HG02852 (cell line): ENCODE measurements around the gene SKP2.
"Not testable (repeated sequence)": the region's sequence is repeated elsewhere in the genome, so short reads cannot be mapped to it uniquely, and the experiment has no call there.

Experiments
- ATAC-seq: cut with Tn5 transposase; IDR thresholded peaks from one replicate; pipeline ENCODE4 v1.9.1; 2021; ENCODE audit warnings: mild to moderate bottlenecking, moderate library complexity; ENCODE audit not compliant: unreplicated experiment

The SKP2 gene

DNA sequence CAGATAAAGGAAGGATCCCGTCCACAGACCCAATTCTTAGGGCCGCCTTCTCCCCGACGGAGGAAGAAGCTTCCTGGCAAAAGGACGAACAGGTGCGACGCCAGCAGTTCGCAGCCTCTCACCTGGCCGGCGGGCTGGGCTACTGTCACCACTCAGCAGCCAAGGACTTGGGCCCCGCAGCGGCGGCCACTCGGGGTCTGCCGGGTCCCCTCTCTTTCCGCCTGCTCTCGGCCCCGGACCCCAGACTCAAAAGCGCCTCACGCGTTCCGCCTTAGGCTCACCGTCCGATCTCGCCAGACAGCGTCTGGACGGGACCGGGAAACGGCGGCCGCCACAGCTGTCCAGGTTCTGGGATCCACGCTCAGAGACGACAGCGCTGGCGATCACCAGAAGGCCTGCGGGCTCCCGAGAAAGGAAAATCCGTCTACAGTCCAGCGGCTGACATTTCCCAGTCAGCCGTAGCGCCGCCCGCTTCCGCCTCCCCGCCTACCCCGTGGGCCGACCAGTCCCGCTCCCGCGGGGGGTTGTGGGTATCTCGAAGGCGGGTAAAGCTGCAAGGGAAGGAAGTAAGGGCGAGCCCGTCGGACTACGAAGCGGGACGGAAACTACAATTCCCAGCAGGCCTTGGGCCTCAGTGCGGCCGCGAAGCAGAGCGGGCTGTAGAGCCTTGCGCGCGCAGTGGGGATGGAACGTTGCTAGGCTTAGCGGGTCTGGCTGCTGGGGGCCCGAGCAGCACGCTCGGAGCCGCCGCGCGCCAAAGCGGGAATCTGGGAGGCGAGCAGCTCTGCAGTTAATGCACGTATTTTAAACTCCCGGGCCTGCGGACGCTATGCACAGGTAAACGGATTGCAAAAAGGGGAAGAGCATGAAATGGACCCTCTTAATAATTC lies at the start of gene SKP2, which contains the start of gene LMBRD2:
Gene SKP2 (plus strand): TSS at position 678 of the 890 bp plus-strand sequence. CDS start 152 bp downstream, at position 830.
Gene LMBRD2 (minus strand): TSS at position 454 of the 890 bp plus-strand sequence. CDS start 8,538 bp downstream, outside the sequence.
- ATAC-seq: peak; percentile 98

- no peak for ATAC-seq
These were observed 46.1 kb upstream of the SKP2 start for GRCh38 chr5:36105819-36106218.

GRCh38 chr5:36108758-36109460 lies 43.0 kb upstream of the SKP2 start:
- ATAC-seq: no peak

DNA sequence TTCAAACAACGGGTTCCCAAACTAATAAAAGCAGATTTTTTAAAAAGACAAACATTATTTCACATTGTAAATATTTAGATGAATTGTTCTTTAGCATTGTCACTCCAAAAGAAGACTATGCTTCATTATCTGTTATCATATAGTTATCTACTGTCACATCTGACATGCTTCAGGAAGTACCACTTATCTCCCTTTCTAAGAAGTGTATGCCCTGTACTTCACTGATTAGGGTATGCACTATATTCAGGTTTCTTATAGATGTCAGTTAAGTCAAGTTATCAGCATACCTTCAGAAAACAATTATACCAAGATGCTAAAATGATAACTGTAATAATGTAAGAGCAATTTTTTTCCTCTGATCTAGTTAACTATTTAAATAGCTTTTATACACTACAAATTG lies 40.7 kb upstream of the SKP2 start:
- no peak for ATAC-seq

DNA sequence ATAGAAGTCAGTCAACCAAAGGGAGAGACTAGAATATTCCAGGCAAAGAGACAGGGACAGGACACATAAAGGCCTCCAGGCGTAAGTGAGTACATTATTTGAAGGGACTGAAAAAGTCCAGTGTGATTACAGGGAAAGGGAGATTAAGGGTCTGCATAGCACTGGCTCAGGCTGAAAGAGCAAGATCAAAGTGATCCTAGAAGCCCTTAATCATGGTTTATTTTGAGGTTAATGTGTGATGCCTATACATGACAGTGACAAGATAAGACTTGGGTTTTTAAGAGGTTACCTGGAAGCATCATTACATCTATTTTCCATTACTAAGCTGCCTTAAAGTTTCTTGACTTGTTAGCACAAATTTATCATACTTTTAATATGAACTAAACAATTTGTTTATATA lies 26.0 kb upstream of the SKP2 start:
- ATAC-seq: no peak

- no peak for ATAC-seq
These were observed 23.1 kb upstream of the SKP2 start for GRCh38 chr5:36128795-36129194.

DNA sequence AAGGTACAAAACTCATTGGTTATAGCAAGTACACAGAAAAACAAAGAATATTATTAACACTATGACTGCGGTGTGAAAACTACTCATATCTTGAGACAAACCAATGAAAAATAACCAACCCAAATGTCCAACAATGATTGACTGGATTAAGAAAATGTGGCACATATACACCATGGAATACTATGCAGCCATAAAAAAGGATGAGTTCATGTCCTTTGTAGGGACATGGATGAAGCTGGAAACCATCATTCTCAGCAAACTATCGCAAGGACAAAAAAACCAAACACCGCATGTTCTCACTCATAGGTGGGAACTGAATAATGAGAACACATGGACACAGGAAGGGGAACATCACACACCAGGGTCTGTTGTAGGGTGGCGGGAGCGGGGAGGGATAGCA lies 22.2 kb upstream of the SKP2 start:
- ATAC-seq: not testable (repeated sequence)

GRCh38 chr5:36133009-36133408 lies 18.9 kb upstream of the SKP2 start:
- not testable (repeated sequence) for ATAC-seq

- ATAC-seq: no peak
These were observed 15.9 kb upstream of the SKP2 start for GRCh38 chr5:36135988-36136387.

DNA sequence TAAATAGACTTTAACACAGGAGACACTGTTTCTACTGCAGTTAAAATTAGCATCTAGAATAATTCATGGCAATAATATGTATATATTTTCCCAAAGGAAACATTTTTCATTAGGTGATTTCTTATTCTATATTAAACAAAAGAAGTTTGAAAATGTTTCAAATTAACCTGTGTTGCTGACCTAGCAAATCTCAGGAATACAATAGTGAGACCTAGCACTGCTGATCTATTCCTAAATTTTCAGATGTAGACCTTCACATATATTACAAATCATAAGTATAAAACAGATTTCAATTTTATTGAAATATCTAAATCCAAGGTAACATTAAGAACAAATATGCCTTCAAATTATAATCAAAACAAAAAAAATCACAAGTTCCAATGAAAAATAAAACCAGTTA lies 15.3 kb upstream of the SKP2 start:
- ATAC-seq: no peak

DNA sequence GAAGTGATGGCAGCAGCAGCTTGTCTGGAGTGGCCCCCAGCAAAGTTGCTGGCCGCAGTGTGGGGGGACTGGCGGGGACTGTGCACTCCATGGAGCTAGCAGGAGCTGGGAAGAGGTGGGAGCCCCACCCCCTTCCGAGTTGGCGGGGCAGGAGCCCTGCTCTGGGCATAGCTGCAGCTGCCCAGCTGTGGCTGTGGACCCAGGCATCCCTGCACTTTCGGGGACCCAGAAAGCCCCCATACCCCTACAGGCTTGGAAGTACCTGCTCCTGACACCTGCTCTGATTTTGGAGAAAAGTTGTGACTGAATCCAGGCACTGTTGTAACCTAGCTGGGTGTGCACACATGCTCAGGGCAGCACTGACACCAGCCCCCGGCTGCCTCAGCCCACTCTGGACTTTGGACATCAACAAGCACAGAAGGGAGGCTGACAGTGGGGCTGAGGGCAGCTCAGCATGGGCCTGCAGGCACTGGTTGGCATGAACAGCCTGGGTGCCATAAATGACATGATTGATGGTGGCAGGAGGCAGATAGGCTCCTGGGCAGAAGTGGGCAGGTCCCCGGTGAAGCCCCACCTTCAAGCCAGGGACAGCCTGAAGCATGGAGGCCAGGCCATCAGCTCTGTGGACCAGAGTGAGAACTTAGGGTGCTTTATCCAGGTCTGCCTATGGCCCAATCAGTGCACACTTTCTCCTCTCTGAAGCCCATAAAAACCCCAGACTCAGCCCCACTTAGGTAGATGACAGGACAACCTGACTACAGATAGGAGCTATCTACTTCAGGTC lies 12.8 kb upstream of the SKP2 start:
- no peak for ATAC-seq

DNA sequence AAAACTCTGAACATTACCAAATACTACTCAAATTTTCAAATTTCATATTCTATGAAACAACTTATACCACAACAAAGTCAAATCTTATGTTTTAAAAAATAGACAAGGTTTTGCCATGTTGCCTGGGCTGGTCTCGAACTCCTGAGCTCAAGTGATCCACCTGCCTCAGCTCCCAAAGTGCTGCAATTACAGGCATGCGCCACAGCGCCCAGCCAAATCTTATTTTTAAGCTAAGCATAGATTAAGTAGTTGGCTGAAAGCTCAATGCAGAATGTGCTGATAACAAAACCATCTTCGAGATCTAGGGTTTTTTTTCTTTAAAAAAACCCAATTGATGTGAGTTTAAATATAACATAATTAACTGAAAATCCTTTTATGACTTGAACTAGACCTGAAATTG lies 6.6 kb upstream of the SKP2 start:
- ATAC-seq: no peak

- ATAC-seq: no peak
These were observed 5.5 kb upstream of the SKP2 start for GRCh38 chr5:36146390-36146789.

GRCh38 chr5:36147681-36148080 lies 4.2 kb upstream of the SKP2 start:
- no peak for ATAC-seq

GRCh38 chr5:36150676-36151433 lies 1.1 kb upstream of the SKP2 start:
- peak; percentile 30 for ATAC-seq

- ATAC-seq: peak; percentile 0
These were observed 700 bp downstream of the SKP2 start for GRCh38 chr5:36152324-36153297.

GRCh38 chr5:36153298-36153677 lies 1.4 kb downstream of the SKP2 start:
- no peak for ATAC-seq

- no peak for ATAC-seq
These were observed 1.8 kb downstream of the SKP2 start for GRCh38 chr5:36153726-36154125.

DNA sequence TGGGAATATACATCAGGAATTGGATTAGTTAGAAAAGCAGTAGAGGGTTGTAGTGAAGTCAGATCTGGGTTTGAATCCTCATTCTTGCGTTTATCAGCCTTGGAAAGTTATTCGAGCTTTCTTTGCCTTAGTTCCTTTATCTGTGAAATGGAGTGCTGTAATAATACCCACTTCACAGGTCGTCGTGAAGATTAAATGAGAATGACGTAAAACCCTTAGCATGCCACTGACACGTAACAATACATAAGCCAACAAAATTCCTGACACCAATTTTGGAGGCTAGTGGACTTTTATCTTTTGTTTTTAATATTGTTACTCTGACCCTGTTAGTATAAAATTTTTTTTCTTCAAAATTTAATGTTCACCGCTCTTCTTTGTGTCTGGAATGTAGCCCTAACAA lies 3.4 kb downstream of the SKP2 start:
- no peak for ATAC-seq
